Astrocyte (in vitro differentiated cells and primary cell): ENCODE data around the gene AGPAT1.

Experiments used
- EZH2 ChIP-seq: IDR thresholded peaks from 2 replicates; pipeline ENCODE4 v1.6.1; 2012; ENCODE audit warnings: mild to moderate bottlenecking, low read length, inconsistent platforms; ENCODE audit not compliant: insufficient read depth
- TF ChIP-seq, protein P1 (sequence below): IDR thresholded peaks from 2 replicates; pipeline ENCODE4 v1.5.1; 2011; ENCODE audit warnings: low read depth, mild to moderate bottlenecking, inconsistent platforms, low read length, moderate library complexity; ENCODE audit not compliant: insufficient read depth

- TF ChIP-seq, protein P1, sequence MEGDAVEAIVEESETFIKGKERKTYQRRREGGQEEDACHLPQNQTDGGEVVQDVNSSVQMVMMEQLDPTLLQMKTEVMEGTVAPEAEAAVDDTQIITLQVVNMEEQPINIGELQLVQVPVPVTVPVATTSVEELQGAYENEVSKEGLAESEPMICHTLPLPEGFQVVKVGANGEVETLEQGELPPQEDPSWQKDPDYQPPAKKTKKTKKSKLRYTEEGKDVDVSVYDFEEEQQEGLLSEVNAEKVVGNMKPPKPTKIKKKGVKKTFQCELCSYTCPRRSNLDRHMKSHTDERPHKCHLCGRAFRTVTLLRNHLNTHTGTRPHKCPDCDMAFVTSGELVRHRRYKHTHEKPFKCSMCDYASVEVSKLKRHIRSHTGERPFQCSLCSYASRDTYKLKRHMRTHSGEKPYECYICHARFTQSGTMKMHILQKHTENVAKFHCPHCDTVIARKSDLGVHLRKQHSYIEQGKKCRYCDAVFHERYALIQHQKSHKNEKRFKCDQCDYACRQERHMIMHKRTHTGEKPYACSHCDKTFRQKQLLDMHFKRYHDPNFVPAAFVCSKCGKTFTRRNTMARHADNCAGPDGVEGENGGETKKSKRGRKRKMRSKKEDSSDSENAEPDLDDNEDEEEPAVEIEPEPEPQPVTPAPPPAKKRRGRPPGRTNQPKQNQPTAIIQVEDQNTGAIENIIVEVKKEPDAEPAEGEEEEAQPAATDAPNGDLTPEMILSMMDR: no peak
- no peak for TF ChIP-seq EZH2
Measured at GRCh38 chr6:32189069-32189741, 13.3 kb upstream of the AGPAT1 start.
